HG03066 (cell line): ENCODE measurements around the gene GLCCI1.

Experiments
- ATAC-seq: cut with Tn5 transposase; IDR thresholded peaks from one replicate; pipeline ENCODE4 v1.9.1; 2021; ENCODE audit warnings: low read depth; ENCODE audit not compliant: unreplicated experiment

Gene GLCCI1

GRCh38 chr7:7959979-7960670 is 8.5 kb upstream of the GLCCI1 start:
- peak; percentile 94 for ATAC-seq

GRCh38 chr7:7962851-7963250 is 5.7 kb upstream of the GLCCI1 start:
- no peak for ATAC-seq

- no peak for ATAC-seq
These were observed 4.3 kb upstream of the GLCCI1 start for GRCh38 chr7:7964250-7964649.

- no peak for ATAC-seq
These were observed 3.9 kb upstream of the GLCCI1 start for GRCh38 chr7:7964691-7965090.

- ATAC-seq: no peak
These were observed 3.3 kb upstream of the GLCCI1 start for GRCh38 chr7:7965301-7965700.

- ATAC-seq: no peak
These were observed 2.4 kb upstream of the GLCCI1 start for GRCh38 chr7:7966141-7966734.

GRCh38 chr7:7967886-7968543 is 581 bp upstream of the GLCCI1 start:
- ATAC-seq: no peak

- no peak for ATAC-seq
These were observed 975 bp downstream of the GLCCI1 start for GRCh38 chr7:7969306-7970236.

GRCh38 chr7:7970237-7970530 is 1.6 kb downstream of the GLCCI1 start:
- no peak for ATAC-seq

- no peak for ATAC-seq
These were observed 2.1 kb downstream of the GLCCI1 start for GRCh38 chr7:7970531-7971307.

GRCh38 chr7:7971308-7972040 is 2.9 kb downstream of the GLCCI1 start:
- ATAC-seq: no peak

- ATAC-seq: no peak
These were observed 3.5 kb downstream of the GLCCI1 start for GRCh38 chr7:7972128-7972527.

GRCh38 chr7:7972922-7973594 is 4.5 kb downstream of the GLCCI1 start:
- no peak for ATAC-seq

GRCh38 chr7:7976677-7977076 is 8.1 kb downstream of the GLCCI1 start:
- no peak for ATAC-seq

- no peak for ATAC-seq
These were observed 9.2 kb downstream of the GLCCI1 start for GRCh38 chr7:7977774-7978173.

- ATAC-seq: no peak
These were observed 10.3 kb downstream of the GLCCI1 start for GRCh38 chr7:7978860-7979259.

- no peak for ATAC-seq
These were observed 11.0 kb downstream of the GLCCI1 start for GRCh38 chr7:7979558-7979957.

GRCh38 chr7:7980134-7980533 is 11.5 kb downstream of the GLCCI1 start:
- ATAC-seq: no peak

GRCh38 chr7:7982904-7983303 is 14.3 kb downstream of the GLCCI1 start:
- no peak for ATAC-seq
